GM12878 (cell line): ENCODE results near the gene AHCYL2. TPM values are rescaled to one million over a fixed set of nuclear protein-coding genes. Genes with fewer than 3 reads are reported as not detected.

Source experiments
- ASH2L ChIP-seq: fragments of 300-600, 200-600 bp; sonication (generic); IDR thresholded peaks from 2 replicates; pipeline ENCODE4 v1.6.1; 2017; ENCODE audit warnings: low read depth, mild to moderate bottlenecking, borderline replicate concordance
- BMI1 ChIP-seq: fragments of 450-650 bp; IDR thresholded peaks from 2 replicates; pipeline ENCODE4 v1.6.1; 2016; ENCODE audit warnings: mild to moderate bottlenecking, moderate library complexity, borderline replicate concordance
- CBFB ChIP-seq: IDR thresholded peaks from 2 replicates; pipeline ENCODE4 v1.6.1; 2016; ENCODE audit warnings: antibody characterized with exemption, low read depth
- CHD1 ChIP-seq: IDR thresholded peaks from 2 replicates; pipeline ENCODE4 v1.6.1; 2012; ENCODE audit warnings: low read depth, low read length, improper control_type of control experiment
- CHD4 ChIP-seq: fragments of 200-600 bp; sonication (generic); IDR thresholded peaks from 2 replicates; pipeline ENCODE4 v1.6.1; 2016; ENCODE audit warnings: mild to moderate bottlenecking
- ESRRA ChIP-seq: IDR thresholded peaks from 2 replicates; pipeline ENCODE4 v1.6.1; 2012; ENCODE audit warnings: mild to moderate bottlenecking, low read length, improper control_type of control experiment
- FOXM1 ChIP-seq: IDR thresholded peaks from 2 replicates; pipeline ENCODE4 v1.6.1; 2012; ENCODE audit warnings: low read depth, mild to moderate bottlenecking, inconsistent platforms, low read length, moderate library complexity
- HDAC2 ChIP-seq: fragments of 200-600 bp; sonication (generic); IDR thresholded peaks from 2 replicates; pipeline ENCODE4 v1.6.1; 2017
- JUND ChIP-seq: IDR thresholded peaks from 2 replicates; pipeline ENCODE4 v1.6.1; 2012; ENCODE audit warnings: low read depth, mild to moderate bottlenecking, low read length, improper control_type of control experiment, moderate library complexity
- KAT2A ChIP-seq: conservative IDR thresholded peaks from 2 replicates; pipeline ENCODE4 v1.6.1; 2011; ENCODE audit warnings: low read depth, low read length; ENCODE audit not compliant: control insufficient read depth
- KLF5 ChIP-seq: fragments of 450-650 bp; IDR thresholded peaks from 2 replicates; pipeline ENCODE4 v1.6.1; 2014; ENCODE audit warnings: mild to moderate bottlenecking; ENCODE audit not compliant: partially characterized antibody
- MAX ChIP-seq: IDR thresholded peaks from 2 replicates; pipeline ENCODE4 v1.6.1; 2012; ENCODE audit warnings: low read depth, low read length, improper control_type of control experiment
- MEF2B ChIP-seq: fragments of 450-650 bp; IDR thresholded peaks from 2 replicates; pipeline ENCODE4 v1.6.1; 2018; ENCODE audit warnings: mild to moderate bottlenecking, moderate library complexity; ENCODE audit not compliant: partially characterized antibody, poor library complexity, severe bottlenecking
- NBN ChIP-seq: fragments of 450-650 bp; IDR thresholded peaks from 2 replicates; pipeline ENCODE4 v1.6.1; 2016
- NFIC ChIP-seq: IDR thresholded peaks from 2 replicates; pipeline ENCODE4 v1.6.1; 2012; ENCODE audit warnings: low read depth, mild to moderate bottlenecking, inconsistent platforms, low read length, moderate library complexity
- NR2C1 ChIP-seq: fragments of 450-650 bp; IDR thresholded peaks from 2 replicates; pipeline ENCODE4 v1.6.1; 2017; ENCODE audit warnings: antibody characterized with exemption, mild to moderate bottlenecking, moderate library complexity
- NR2F1 ChIP-seq: fragments of 450-650 bp; conservative IDR thresholded peaks from 2 replicates; pipeline ENCODE4 v1.6.1; 2017; ENCODE audit warnings: mild to moderate bottlenecking
- RBBP5 ChIP-seq: fragments of 200-600 bp; sonication (generic); conservative IDR thresholded peaks from 2 replicates; pipeline ENCODE4 v1.6.1; 2016
- SMAD1 ChIP-seq: fragments of 450-650 bp; IDR thresholded peaks from 2 replicates; pipeline ENCODE4 v1.6.1; 2018; ENCODE audit warnings: mild to moderate bottlenecking, low read depth; ENCODE audit not compliant: partially characterized antibody
- SREBF1 ChIP-seq: IDR thresholded peaks from 2 replicates; pipeline ENCODE4 v1.6.1; 2012; ENCODE audit warnings: mild to moderate bottlenecking, low read length
- STAT1 ChIP-seq: fragments of 450-650 bp; conservative IDR thresholded peaks from 2 replicates; pipeline ENCODE4 v1.6.1; 2014; ENCODE audit warnings: antibody characterized with exemption, mild to moderate bottlenecking
- TBL1XR1 ChIP-seq: IDR thresholded peaks from 2 replicates; pipeline ENCODE4 v1.6.1; 2012; ENCODE audit warnings: low read depth, low read length, improper control_type of control experiment
- ZNF687 ChIP-seq: fragments of 450-650 bp; IDR thresholded peaks from 2 replicates; pipeline ENCODE4 v1.6.1; 2017; ENCODE audit warnings: mild to moderate bottlenecking, moderate library complexity
- polyA plus RNA-seq, 11 experiments: library from polyadenylated mRNA; depleted of rRNA in 4 of 11; unstranded in 6 of 11; stranded (reverse) in 5 of 11; fragments of >200 nt; fragmentation: Nextera tagmentation in 4 of 11; fragmentation: Illumina TruSeq in 1 of 11; extraction: Ambion mirVana in 4 of 11; extraction: Trizol in 1 of 11; gene quantifications; 1 replicate in 1 of 11; 2 replicates in 10 of 11; pipeline versions ENCODE4 v1.2.1 to v1.2.3, GENCODE V29; 2011 to 2016; ENCODE audit warnings: inconsistent platforms in 2 of 11, missing spikeins in 2 of 11, low read depth in 1 of 11
- total RNA-seq, 4 experiments: library from RNA; depleted of rRNA in 3 of 4; stranded (reverse); fragments of >200 nt in 3 of 4; fragmentation: Illumina TruSeq in 1 of 4; extraction: Trizol in 1 of 4; gene quantifications; 2 replicates each; pipeline versions ENCODE4 v1.2.1 to v1.2.3, GENCODE V29; 2013 to 2021
- TF ChIP-seq, protein P1 (sequence below): fragments of 450-650 bp; formaldehyde crosslinking; IDR thresholded peaks from 2 replicates; pipeline ENCODE4 v1.4.0; 2020; ENCODE audit warnings: mild to moderate bottlenecking, moderate library complexity

Gene AHCYL2
- total and polyA plus RNA-seq, 10 of the 15 experiments (the other 5 are each of a cell fraction or from before 2014, with no cell fraction given) = 1.7 to 29.1 (median 5.4) TPM

GRCh38 chr7:129375141-129375938 lies 150.5 kb downstream of the AHCYL2 start (continued):
- TF ChIP-seq ZNF687 (peak; percentile 72), SREBF1 (no peak), HDAC2 (no peak), KLF5 (no peak), SMAD1 (no peak), FOXM1 (no peak), NFIC (no peak), CBFB (no peak), NR2F1 (peak; percentile 86), NR2C1 (no peak), ESRRA (no peak), RBBP5 (no peak), ASH2L (no peak), MAX (no peak), TBL1XR1 (no peak), BMI1 (no peak; the same call in 1 of the 2 replicates), JUND (no peak), KAT2A (no peak), CHD1 (no peak), CHD4 (no peak), STAT1 (no peak), NBN (peak; percentile 59; the same call in 1 of the 2 replicates), MEF2B (peak; percentile 49)
- TF ChIP-seq, protein P1, sequence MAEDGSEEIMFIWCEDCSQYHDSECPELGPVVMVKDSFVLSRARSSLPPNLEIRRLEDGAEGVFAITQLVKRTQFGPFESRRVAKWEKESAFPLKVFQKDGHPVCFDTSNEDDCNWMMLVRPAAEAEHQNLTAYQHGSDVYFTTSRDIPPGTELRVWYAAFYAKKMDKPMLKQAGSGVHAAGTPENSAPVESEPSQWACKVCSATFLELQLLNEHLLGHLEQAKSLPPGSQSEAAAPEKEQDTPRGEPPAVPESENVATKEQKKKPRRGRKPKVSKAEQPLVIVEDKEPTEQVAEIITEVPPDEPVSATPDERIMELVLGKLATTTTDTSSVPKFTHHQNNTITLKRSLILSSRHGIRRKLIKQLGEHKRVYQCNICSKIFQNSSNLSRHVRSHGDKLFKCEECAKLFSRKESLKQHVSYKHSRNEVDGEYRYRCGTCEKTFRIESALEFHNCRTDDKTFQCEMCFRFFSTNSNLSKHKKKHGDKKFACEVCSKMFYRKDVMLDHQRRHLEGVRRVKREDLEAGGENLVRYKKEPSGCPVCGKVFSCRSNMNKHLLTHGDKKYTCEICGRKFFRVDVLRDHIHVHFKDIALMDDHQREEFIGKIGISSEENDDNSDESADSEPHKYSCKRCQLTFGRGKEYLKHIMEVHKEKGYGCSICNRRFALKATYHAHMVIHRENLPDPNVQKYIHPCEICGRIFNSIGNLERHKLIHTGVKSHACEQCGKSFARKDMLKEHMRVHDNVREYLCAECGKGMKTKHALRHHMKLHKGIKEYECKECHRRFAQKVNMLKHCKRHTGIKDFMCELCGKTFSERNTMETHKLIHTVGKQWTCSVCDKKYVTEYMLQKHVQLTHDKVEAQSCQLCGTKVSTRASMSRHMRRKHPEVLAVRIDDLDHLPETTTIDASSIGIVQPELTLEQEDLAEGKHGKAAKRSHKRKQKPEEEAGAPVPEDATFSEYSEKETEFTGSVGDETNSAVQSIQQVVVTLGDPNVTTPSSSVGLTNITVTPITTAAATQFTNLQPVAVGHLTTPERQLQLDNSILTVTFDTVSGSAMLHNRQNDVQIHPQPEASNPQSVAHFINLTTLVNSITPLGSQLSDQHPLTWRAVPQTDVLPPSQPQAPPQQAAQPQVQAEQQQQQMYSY (CRISPR knock-in tag) = no peak
